GM10266 (cell line): Measurements from ENCODE around the gene CKLF.

Experiments used
- DNase-seq: peaks from one replicate; pipeline ENCODE4 v3.0.0; 2012; ENCODE audit errors: extremely low spot score
- TF ChIP-seq, protein P1 (sequence below): IDR thresholded peaks from 2 replicates; pipeline ENCODE4 v1.5.1; 2012; ENCODE audit warnings: mild to moderate bottlenecking, low read depth; ENCODE audit not compliant: control insufficient read depth, insufficient read depth; ENCODE audit errors: missing control alignments

The CKLF gene

DNA sequence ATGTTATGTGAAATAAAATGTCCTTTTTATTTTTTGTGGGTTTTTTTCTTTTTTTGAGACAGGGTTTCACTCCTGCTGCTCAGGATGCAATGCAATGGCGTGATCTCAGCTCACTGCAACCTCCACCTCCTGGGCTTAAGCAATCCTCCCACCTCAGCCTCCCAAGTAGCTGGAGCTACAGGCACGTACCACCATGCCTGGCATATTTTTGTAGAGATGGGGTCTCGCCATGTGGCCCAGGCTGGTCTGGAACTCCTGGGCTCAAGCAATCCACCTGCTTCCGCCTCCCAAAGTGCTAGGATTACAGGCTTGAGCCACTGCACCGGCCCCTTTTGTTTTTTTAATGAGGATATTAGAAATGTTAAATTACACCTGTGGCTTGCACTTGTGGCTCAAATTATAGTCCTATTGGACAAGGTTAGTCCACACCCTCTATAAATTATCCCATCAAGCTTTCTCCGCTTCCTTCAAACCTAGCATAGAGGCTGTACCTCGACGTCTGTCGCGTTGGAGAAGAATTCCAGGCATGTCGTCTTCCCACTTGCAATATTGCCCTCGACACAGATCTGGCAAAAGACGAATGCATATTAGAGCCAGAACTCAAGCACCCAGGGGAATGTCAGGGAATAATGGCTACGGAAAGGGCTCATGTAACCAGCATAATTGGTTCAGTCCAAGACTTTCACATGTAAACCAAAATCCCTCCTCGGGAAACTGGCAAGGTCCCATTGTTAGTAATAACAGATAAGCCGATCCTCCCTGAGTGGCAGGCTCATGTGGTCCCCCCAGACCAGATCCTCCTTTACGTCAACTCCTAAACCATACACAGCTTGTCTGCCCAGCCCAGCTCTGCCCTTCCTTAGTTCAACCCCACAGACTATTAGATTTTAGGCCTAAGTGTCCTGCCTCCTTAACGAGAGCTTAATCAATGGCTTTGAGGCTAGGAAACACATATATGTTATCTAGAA is 10.7 kb upstream of the CKLF start:
- no peak for DNase-seq
- TF ChIP-seq, protein P1, sequence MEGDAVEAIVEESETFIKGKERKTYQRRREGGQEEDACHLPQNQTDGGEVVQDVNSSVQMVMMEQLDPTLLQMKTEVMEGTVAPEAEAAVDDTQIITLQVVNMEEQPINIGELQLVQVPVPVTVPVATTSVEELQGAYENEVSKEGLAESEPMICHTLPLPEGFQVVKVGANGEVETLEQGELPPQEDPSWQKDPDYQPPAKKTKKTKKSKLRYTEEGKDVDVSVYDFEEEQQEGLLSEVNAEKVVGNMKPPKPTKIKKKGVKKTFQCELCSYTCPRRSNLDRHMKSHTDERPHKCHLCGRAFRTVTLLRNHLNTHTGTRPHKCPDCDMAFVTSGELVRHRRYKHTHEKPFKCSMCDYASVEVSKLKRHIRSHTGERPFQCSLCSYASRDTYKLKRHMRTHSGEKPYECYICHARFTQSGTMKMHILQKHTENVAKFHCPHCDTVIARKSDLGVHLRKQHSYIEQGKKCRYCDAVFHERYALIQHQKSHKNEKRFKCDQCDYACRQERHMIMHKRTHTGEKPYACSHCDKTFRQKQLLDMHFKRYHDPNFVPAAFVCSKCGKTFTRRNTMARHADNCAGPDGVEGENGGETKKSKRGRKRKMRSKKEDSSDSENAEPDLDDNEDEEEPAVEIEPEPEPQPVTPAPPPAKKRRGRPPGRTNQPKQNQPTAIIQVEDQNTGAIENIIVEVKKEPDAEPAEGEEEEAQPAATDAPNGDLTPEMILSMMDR = no peak

DNA sequence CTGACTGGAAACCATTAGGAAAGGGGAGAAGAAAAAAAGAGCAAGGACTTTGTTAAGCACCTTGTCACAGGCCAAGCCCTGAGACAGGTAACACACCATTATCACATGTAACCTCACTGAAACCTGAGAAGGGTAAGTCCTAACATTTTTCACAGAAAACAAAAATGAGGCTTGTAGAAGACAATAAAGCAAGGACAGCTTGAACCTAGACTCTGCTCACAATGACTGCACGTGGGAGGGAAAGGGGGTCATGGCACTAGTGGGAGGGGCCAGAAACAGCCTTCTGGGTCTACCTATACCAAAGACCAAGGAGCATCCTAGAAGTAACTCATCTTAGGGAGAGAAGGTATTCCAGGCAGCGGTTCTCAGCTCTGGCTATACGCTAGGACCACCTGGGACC is 10.0 kb upstream of the CKLF start:
- DNase-seq = no peak
- TF ChIP-seq, protein P1 = no peak

DNA sequence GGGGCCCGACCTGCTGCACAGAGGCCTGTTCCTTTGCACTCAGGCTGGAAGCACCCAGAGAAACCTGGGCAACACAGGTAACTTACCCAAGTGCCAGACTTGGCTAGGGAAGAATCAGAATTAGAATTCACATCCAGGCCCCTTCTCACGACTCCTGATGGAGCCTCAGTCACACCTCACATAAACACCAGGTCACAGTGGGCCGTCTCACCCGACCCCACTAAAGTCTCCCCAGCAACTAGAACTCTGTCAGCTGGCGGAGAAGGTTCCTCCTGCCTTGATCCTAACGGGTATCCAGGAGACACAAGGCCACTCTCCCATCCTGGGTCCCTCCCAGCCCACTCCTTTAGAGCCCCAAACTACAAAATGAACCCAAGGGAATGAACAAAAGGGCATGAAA is 8.8 kb upstream of the CKLF start:
- TF ChIP-seq, protein P1 = no peak
- no peak for DNase-seq

DNA sequence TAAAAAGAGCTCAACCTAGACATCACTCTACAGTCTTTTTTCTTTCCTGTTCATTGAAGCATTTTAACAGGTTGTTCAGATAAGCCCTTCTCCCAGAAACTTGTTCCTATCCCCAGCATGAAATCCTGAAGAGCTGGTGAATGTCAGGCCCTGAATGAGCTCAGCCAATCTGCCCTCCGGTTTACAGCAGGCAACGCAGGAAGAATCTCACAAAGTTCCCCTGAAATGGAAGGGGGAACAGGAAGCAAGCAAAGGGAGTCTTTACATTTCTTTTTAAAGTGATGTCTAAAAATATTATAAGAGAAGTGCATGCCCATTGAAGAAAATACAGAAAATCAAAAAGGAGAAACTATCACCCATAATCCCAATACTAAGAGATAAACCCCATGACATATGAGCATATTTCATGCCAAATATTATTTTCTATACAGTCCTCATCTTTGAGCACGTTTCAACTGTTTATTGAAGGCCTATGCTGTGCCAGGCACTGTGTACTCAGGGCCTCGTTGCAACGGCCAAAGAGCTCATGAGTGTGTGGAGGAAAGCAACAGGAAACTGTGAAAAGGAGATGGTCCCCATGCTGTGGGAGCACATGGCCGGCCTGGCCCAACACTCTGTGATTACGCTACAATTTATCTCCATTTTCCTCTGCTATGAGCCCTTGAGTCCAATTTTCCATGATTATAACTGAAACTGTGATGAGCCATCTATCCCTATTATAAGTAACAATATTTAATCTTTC is 8.2 kb upstream of the CKLF start:
- TF ChIP-seq, protein P1 = no peak
- no peak for DNase-seq

DNA sequence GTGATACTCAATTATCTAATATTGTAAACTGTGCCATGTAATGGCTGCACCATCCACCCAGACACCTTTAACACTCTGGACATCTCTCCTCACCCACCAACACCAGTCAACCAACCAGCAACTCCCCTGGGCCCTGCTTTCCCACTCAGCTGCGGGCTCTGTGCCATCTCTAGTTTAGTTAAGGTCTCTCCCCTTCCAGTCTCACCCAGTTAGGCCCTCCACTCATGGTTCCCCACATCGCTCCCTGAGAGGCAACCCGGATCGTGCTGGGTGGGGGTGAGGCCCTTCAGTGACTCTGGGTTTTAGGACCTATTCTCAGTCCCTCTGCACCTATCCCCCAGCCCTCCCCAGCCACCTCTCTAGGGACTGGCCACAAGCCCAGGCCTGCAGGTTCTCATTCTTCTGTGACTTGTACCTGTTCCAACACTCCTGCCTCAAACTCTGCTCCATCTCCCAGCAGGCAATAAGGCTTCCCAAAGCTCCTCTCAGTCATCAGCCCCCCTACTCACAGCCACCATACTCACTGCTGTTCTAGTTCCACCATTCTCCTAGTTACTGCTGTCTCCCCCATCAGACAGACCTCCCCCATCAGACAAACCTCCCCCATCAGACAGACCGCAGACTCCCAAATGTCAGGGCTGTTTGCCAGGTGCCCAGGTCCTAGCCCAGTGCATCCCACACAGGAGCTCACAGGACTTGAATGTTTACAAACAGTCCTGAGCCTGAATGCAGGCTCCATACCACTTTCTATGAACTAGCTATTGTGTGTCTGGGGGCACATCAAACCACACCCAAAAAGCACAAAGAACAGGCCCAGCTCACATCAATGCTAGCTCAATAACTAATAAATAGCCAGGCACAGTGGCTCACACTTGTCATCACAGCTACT is 5.0 kb upstream of the CKLF start:
- TF ChIP-seq, protein P1 = no peak
- DNase-seq = no peak

DNA sequence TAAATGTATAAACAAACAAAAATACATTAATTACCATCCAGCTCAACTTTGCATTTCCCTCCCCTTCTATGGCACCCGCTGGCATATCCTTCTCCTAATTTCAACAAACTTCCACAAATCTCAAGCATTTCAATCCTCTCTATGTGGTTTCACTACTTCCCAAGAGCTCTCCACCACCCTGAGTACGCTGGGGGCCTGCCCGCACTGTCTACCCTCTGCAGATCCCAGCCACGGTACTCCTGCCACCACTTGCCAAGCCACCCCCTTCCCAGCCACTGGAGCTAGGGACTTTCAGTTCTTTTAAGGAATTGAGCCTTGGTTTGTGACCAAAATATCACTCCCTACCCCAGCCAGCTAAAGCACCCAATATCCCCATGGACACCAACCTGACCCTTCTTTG is 4.3 kb upstream of the CKLF start:
- DNase-seq = no peak
- TF ChIP-seq, protein P1 = no peak
